ENCODE results near the gene PDE4D.

Gene PDE4D

DNA sequence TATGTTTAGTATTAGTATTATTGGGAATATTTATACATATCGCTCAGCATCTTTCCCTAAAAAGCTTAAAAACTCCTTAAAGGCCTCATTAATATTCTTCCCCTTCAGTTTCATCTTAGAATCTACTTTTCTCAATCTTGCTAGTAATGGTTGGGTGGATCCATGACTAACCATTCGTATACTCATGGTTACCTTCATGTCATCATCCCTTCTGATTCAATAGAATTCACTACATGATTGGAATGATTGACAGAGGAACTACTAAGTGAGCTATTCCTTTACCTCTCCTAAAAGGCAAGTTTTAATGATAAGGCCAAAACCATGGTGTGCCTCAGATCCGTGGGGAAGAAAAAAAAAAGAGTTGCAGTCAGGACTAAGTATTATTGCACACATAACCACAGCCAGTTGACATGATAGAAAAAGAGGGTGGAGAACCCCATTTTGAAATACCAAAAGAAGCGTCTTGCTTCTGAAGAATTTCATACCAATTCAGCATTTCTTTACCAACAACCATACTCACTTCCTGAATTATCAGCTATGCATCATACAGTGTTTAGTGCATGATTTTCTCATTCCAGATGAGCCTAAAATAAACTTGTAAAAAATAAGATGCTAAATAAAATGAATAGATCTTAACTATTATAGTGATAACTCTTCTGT is 624.6 kb downstream of the PDE4D start:
- no peak for DNase-seq

- DNase-seq, result no peak
Observed at GRCh38 chr5:59267033-59267432, 626.5 kb downstream of the PDE4D start.

GRCh38 chr5:59266410-59266809 is 627.1 kb downstream of the PDE4D start:
- DNase-seq, result no peak

DNA sequence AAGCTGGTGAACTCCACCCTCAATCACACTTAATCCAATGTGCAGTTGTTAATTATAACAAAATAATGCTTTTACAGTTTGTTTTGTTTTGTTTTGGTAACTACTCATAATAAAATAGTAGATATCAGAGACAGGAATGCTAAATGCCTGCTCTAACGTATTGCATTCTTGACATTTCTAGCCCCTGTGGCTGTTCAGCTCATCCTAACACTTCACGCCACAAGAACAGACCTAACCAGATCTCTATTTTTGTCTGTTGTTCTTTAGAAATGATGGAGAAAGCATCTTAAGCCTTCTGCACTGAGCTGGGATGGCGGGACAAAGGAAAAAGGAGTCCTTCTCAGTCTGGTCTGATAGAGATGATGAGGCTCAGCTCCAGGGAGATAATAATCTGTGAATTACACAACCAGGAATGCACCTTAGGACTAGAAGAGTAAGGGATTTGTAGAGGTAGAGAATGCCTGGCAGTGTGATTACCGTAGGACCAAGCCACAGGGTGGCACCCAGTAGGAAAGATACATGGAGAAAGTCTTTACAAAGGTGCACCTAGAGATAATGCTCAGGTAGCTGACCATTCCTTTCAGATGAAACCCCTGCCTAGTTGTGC is 628.8 kb downstream of the PDE4D start:
- no peak for DNase-seq

DNA sequence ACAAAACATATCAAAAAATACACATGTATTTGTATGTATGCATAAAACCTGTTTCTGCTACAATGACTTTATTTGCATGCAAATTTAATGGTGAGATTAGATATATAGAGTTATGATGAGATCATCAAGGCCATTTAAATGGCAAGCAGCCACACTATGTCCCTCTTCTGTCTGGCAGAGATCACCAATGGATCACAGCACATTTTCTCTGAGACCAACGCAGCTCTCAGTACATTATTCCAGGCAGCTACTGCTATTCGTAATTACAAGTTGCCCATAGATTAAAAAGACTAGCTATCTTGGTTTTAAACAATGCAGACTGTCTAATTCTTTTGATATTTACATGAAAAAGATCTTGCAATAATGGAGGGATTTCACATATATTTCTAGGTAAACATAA is 629.5 kb downstream of the PDE4D start:
- DNase-seq, result no peak

DNA sequence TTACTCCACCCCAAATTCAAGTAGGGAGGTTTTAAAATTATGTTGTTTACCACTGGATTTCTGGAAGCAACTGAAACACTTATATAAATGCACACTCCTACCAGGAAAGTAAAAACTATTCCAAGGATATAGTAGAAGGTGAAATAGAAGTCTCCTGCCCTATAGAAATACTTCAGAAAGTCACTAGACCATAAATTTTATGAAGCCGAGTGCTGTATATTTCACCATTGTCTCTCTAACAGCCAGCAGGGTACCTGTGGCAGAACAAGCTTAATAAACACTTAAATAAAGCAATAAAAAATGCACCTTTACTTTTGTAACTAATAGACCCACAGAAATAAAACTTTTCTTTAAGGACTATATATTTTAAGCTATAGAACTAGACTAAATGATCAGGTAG is 631.6 kb downstream of the PDE4D start:
- DNase-seq, result no peak

DNA sequence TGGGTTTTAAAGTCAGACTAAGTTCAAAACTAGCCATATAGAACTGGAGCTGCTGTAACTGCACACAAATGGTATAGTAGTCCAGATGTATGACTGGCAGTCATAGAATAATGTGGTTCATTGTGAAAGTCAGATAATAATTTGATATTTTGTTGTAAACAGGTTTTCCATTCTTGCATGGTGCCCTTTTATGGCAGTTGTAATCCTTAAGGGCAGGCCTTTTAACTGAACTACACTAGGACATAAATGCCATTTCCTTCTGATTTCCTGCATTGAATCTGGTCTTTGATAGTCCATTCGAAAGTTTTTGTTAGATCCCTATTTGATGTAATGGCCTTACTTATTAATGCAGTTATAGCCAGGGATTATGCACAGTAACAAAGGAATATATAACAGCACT is 632.6 kb downstream of the PDE4D start:
- no peak for DNase-seq

- DNase-seq, result no peak
Observed at GRCh38 chr5:59260200-59260599, 633.3 kb downstream of the PDE4D start.

DNA sequence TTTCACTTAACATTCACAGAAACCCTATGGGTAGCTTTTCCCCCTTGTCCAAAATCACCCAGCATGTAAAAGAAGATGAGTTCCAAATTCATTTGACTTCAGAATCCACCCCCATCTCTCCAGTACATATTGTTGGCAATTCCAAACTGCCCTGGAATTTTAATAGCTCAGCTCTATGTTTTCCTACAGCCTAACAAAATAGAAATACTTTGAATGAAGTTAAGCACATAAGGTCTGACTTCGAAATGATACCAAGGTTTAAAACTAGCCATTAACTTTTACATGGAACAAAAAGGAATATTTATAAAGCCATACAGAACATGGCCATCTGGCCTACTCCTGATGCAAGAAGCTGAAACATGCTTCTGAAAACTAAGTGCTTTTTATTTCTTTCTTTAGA is 634.3 kb downstream of the PDE4D start:
- no peak for DNase-seq

- no peak for DNase-seq
Observed at GRCh38 chr5:59257488-59258400, 635.8 kb downstream of the PDE4D start.

GRCh38 chr5:59256331-59256730 is 637.2 kb downstream of the PDE4D start:
- no peak for DNase-seq

DNA sequence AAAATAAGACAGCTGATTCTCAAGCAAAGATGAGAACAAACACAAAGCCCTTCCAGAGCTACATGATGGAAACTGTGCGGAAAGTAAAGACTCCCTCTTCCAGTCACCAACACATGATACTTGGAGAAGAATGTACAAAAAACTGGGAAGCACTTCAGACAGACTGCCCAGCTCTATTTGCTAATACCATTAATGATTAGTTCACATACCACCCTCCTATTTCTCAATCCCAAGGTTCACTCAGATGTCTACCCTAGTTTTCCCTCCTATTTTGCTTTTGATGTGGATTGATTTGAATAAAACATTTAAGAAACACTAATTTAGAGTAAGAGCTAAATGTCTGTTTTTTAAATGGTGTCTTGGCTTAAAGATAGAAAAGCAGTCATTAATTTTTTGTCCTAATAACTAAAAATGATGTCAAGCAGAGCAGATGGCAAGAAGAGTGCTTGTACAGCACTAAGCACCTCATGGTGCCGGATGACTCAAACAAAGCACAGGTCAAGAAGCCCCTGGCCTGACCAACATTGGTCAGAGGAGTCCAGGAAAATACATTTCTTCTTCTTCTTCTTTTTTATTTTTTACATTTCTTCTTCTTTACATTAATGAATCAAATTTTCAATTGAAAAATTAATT is 639.4 kb downstream of the PDE4D start:
- no peak for DNase-seq

- DNase-seq, result no peak
Observed at GRCh38 chr5:59253625-59254024, 639.9 kb downstream of the PDE4D start.

DNA sequence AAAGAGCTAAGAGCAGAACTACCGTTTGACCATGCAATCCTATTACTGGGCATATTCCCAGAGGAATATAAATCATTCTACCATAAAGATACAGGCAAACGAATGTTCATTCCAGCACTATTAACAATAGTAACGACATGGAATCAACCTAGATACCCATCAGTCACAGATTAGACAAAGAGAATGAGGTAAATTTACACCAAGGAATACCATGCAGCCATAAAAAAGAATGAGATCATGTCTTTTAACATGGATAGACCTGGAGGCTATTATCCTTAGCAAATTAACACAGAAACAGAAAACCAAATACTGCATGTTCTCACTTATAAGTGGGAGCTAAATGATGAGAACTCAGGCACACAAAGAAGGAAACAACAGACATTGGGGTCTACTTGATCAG is 641.9 kb downstream of the PDE4D start:
- no peak for DNase-seq

DNA sequence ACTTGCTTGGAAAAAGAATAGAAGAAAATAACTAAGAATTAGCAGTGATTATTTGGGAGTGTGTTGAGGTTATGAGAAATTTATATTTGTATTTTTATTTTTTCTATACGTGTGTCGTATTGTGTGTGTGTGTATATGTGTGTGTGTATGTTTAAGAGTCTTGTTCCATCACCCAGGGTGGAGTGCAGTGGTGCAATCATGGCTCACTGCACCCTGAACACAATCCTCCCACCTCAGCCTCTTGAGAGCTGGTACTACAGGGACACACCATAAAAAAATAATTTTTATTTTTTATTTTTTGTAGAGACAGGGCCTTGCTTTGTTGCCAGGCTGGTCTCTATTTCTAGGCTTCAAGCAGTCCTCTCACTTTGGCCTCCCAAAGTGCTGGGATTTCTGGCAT is 643.8 kb downstream of the PDE4D start:
- no peak for DNase-seq

DNA sequence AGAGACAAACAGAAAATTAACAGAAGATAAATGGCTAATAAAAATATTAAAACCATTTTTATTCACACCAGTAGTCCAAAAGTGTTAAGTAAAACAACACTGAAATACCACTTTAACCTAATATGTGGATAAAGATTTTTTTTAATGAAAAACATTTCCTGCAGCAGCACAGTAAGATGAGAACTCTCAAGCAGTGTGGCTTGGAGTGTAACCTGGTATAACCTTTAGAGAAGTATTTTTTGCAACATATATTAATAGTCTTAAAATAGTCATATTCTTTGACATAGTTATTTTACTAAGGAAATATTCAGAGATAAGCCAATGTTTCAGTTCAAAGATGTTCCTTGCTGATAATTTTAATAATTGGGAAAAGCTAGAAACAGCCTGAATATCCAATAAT is 644.4 kb downstream of the PDE4D start:
- no peak for DNase-seq

- DNase-seq, result no peak
Observed at GRCh38 chr5:59246882-59247281, 646.6 kb downstream of the PDE4D start.

- DNase-seq, result no peak
Observed at GRCh38 chr5:59246145-59246869, 647.2 kb downstream of the PDE4D start.

DNA sequence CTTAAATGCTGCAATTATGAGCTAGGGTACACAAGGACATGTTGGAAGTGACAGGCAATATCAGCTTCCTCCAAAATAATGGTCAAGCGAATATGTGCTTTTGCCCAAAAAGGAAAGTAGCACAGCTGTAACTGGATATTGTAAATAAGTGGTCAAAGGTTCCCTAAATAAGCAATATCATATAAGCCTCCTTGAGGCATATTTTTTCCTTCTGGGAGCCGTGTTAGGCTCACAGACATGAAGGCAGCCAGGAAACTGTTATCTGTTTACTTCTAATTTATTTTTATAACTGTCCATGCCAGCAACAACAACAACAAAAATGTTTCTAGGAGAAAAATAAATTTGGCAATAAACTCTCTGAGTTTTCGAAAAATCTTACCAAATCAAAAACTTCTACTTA is 648.3 kb downstream of the PDE4D start:
- no peak for DNase-seq

DNA sequence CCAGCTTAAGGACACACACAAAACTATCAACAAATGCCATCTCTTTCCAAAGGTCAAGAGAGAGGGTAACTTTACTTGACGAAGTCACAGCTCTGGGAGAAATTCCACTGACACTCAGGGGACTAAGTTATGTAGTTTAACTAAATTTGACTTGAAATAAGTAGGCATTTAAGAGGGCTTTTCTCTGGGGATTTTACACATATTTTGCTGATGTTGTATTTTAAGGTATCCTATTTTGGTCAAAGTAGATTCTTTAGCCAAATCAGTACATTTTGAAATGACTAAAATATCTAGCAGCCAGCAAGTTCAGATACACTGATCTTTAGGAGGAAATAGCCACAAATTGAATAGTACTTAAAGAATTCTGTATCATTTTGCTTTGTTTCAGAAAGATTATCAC is 652.0 kb downstream of the PDE4D start:
- no peak for DNase-seq

GRCh38 chr5:59241119-59241518 is 652.4 kb downstream of the PDE4D start:
- DNase-seq, result no peak

- DNase-seq, result no peak
Observed at GRCh38 chr5:59238126-59238902, 655.2 kb downstream of the PDE4D start.

Data from SHP77 (cell line).